HG03439 (cell line): Measurements from ENCODE around the gene LTC4S.
"Not testable (repeated sequence)": the region's sequence is repeated elsewhere in the genome, so short reads cannot be mapped to it uniquely, and the experiment has no call there.

ENCODE experiments used
- ATAC-seq: cut with Tn5 transposase; IDR thresholded peaks from one replicate; pipeline ENCODE4 v1.9.1; 2021; ENCODE audit warnings: mild to moderate bottlenecking, moderate library complexity; ENCODE audit not compliant: unreplicated experiment

The LTC4S gene

GRCh38 chr5:179823937-179824744 is 30.4 kb downstream of the LTC4S start:
- ATAC-seq: no peak

- no peak for ATAC-seq
Measured at GRCh38 chr5:179824745-179825112, 30.9 kb downstream of the LTC4S start.

- no peak for ATAC-seq
Measured at GRCh38 chr5:179825655-179826182, 31.9 kb downstream of the LTC4S start.

- ATAC-seq: no peak
Measured at GRCh38 chr5:179827680-179828079, 33.9 kb downstream of the LTC4S start.

GRCh38 chr5:179828756-179829421 is 35.1 kb downstream of the LTC4S start:
- ATAC-seq: no peak

- no peak for ATAC-seq
Measured at GRCh38 chr5:179829732-179830435, 36.1 kb downstream of the LTC4S start.

GRCh38 chr5:179830818-179831468 is 37.2 kb downstream of the LTC4S start:
- no peak for ATAC-seq

GRCh38 chr5:179832039-179832745 is 38.4 kb downstream of the LTC4S start:
- ATAC-seq: no peak

GRCh38 chr5:179833056-179833708 is 39.4 kb downstream of the LTC4S start:
- no peak for ATAC-seq

- ATAC-seq: no peak
Measured at GRCh38 chr5:179833709-179834070, 39.9 kb downstream of the LTC4S start.

- no peak for ATAC-seq
Measured at GRCh38 chr5:179834120-179834519, 40.3 kb downstream of the LTC4S start.

GRCh38 chr5:179834871-179835270 is 41.1 kb downstream of the LTC4S start:
- not testable (repeated sequence) for ATAC-seq

GRCh38 chr5:179836225-179837019 is 42.6 kb downstream of the LTC4S start:
- ATAC-seq: no peak

- no peak for ATAC-seq
Measured at GRCh38 chr5:179837076-179838011, 43.6 kb downstream of the LTC4S start.

- no peak for ATAC-seq
Measured at GRCh38 chr5:179839328-179840256, 45.8 kb downstream of the LTC4S start.

- ATAC-seq: no peak
Measured at GRCh38 chr5:179840321-179840720, 46.5 kb downstream of the LTC4S start.

- no peak for ATAC-seq
Measured at GRCh38 chr5:179840766-179841165, 47.0 kb downstream of the LTC4S start.
